H1 (cell line): Measurements from ENCODE around the gene ILF3. TPM values are rescaled to one million over a fixed set of nuclear protein-coding genes. Genes with fewer than 3 reads are reported as not detected.

ENCODE experiments used
- CTCF ChIA-PET: fragments of 300-600 bp; sonication (Branson Sonifier 250); formaldehyde crosslinking; loops from one replicate; lab custom pipeline; 2021; ENCODE audit not compliant: partially characterized antibody; lab: Charles Lee
- POLR2A ChIA-PET: fragments of 300-600 bp; sonication (Branson Sonifier 250); formaldehyde crosslinking; loops from one replicate; lab custom pipeline; 2021; ENCODE audit warnings: inconsistent platforms; ENCODE audit not compliant: partially characterized antibody; lab: Charles Lee
- DNase-seq, 2 experiments: peaks; one replicate each; pipeline versions ENCODE4 v3.0.0 to v3.0.0-alpha.2; 2010 to 2022; ENCODE audit warnings: low spot score in 2 of 2, low read depth in 1 of 2, mixed read lengths in 1 of 2
- FAIRE-seq: peaks from 2 replicates; lab custom pipeline; 2011; peaks lifted over from hg19 to GRCh38; lab: Jason Lieb, UNC
- H2AFZ ChIP-seq: 2 replicates; pipeline ENCODE4 v1.8.1; 2012; ENCODE audit warnings: low read length, inconsistent platforms
- H2AK5ac ChIP-seq: 2 replicates; pipeline ENCODE4 v1.6.1; 2013; ENCODE audit warnings: low read depth, low read length
- H2BK120ac ChIP-seq: replicated peaks from 2 replicates; pipeline ENCODE3; 2013; ENCODE audit warnings: low read depth, low read length, inconsistent platforms
- H2BK12ac ChIP-seq: 2 replicates; pipeline ENCODE4 v1.6.1; 2013; ENCODE audit warnings: low read depth, low read length
- H2BK15ac ChIP-seq: 2 replicates; pipeline ENCODE4 v1.6.1; 2013; ENCODE audit warnings: low read length
- H2BK20ac ChIP-seq: 2 replicates; pipeline ENCODE4 v1.6.1; 2013; ENCODE audit warnings: low read length
- H2BK5ac ChIP-seq: 2 replicates; pipeline ENCODE4 v1.6.1; 2013; ENCODE audit warnings: low read depth, low read length
- H3K14ac ChIP-seq: 2 replicates; pipeline ENCODE4 v1.6.1; 2013; ENCODE audit warnings: inconsistent platforms; ENCODE audit not compliant: insufficient read length
- H3K18ac ChIP-seq: 2 replicates; pipeline ENCODE4 v1.6.1; 2013; ENCODE audit warnings: low read length; ENCODE audit errors: extremely low read depth
- H3K23ac ChIP-seq: 2 replicates; pipeline ENCODE4 v1.6.1; 2013; ENCODE audit warnings: inconsistent platforms; ENCODE audit not compliant: insufficient read length
- H3K23me2 ChIP-seq: 2 replicates; pipeline ENCODE4 v1.6.1; 2013; ENCODE audit warnings: low read depth, low read length
- H3K27ac ChIP-seq: 2 replicates; pipeline ENCODE4 v1.6.1; 2011; ENCODE audit warnings: low read depth, low read length, inconsistent platforms
- H3K27me3 ChIP-seq, 4 experiments: replicated peaks in 1 of 4; 1 replicate in 1 of 4; 2 replicates in 3 of 4; pipeline versions ENCODE4 v1.6.1 to v1.8.1; 2011 to 2013; ENCODE audit warnings: low read length in 3 of 4, mild to moderate bottlenecking in 3 of 4, inconsistent platforms in 2 of 4, mixed read lengths in 2 of 4, moderate library complexity in 1 of 4; ENCODE audit not compliant: control insufficient read depth in 3 of 4, insufficient read depth in 3 of 4; ENCODE audit errors: extremely low read depth in 1 of 4
- H3K36me3 ChIP-seq, 4 experiments: 2 replicates each; pipeline versions ENCODE4 v1.6.1 to v1.8.1; 2011 to 2013; ENCODE audit warnings: mild to moderate bottlenecking in 4 of 4, low read length in 3 of 4, moderate library complexity in 2 of 4, control low read depth in 1 of 4, inconsistent platforms in 1 of 4; ENCODE audit not compliant: insufficient read depth in 4 of 4, control insufficient read depth in 2 of 4
- H3K4ac ChIP-seq: replicated peaks from 2 replicates; pipeline ENCODE3; 2013; ENCODE audit warnings: low read length, low read depth, mixed read lengths, inconsistent platforms; ENCODE audit not compliant: insufficient read length
- H3K4me1 ChIP-seq, 4 experiments: replicated peaks in 1 of 4; 1 replicate in 1 of 4; 2 replicates in 3 of 4; pipeline versions ENCODE4 v1.6.1 to v1.8.1; 2011 to 2013; ENCODE audit warnings: low read length in 3 of 4, inconsistent platforms in 2 of 4, mixed read lengths in 1 of 4; ENCODE audit not compliant: insufficient read depth in 4 of 4, control insufficient read depth in 3 of 4
- H3K4me2 ChIP-seq, 2 experiments: 2 replicates each; pipeline versions ENCODE4 v1.6.1 to v1.8.1; 2011 to 2013; ENCODE audit warnings: low read depth in 2 of 2, low read length in 2 of 2, control low read depth in 1 of 2, inconsistent platforms in 1 of 2, mild to moderate bottlenecking in 1 of 2; ENCODE audit not compliant: insufficient read depth in 1 of 2
- H3K4me3 ChIP-seq, 4 experiments: fragments of 200-600, 300-600 bp in 1 of 4; sonication (generic), shearing (Covaris generic), sonication (Bioruptor Twin) in 1 of 4; 2 replicates each; pipeline versions ENCODE4 v1.5.1 to v1.8.1; 2011 to 2016; ENCODE audit warnings: low read length in 4 of 4, low read depth in 3 of 4, control low read depth in 2 of 4, inconsistent platforms in 2 of 4, mild to moderate bottlenecking in 2 of 4, mixed read lengths in 1 of 4, moderate library complexity in 1 of 4; ENCODE audit not compliant: insufficient read depth in 2 of 4; ENCODE audit errors: extremely low read depth in 1 of 4
- H3K56ac ChIP-seq: replicated peaks from 2 replicates; pipeline ENCODE3; 2013; ENCODE audit warnings: low read depth, mild to moderate bottlenecking, mixed read lengths, low read length, inconsistent platforms; ENCODE audit not compliant: insufficient read length
- H3K79me1 ChIP-seq: 2 replicates; pipeline ENCODE4 v1.6.1; 2013; ENCODE audit warnings: low read depth, low read length, control low read depth
- H3K79me2 ChIP-seq, 2 experiments: 2 replicates each; pipeline versions ENCODE4 v1.6.1 to v1.8.1; 2012 to 2013; ENCODE audit warnings: low read length in 2 of 2, mild to moderate bottlenecking in 2 of 2, inconsistent platforms in 1 of 2; ENCODE audit not compliant: insufficient read depth in 2 of 2, control insufficient read depth in 1 of 2
- H3K9ac ChIP-seq, 4 experiments: replicated peaks in 1 of 4; 1 replicate in 1 of 4; 2 replicates in 3 of 4; pipeline versions ENCODE4 v1.6.1 to v1.8.1; 2011 to 2013; ENCODE audit warnings: low read depth in 3 of 4, low read length in 3 of 4, control low read depth in 2 of 4, mild to moderate bottlenecking in 2 of 4, moderate library complexity in 2 of 4, inconsistent platforms in 1 of 4; ENCODE audit errors: extremely low read depth in 1 of 4
- H3K9me3 ChIP-seq, 2 experiments: 2 replicates each; pipeline versions ENCODE4 v1.6.1 to v1.8.1; 2012 to 2013; ENCODE audit warnings: mild to moderate bottlenecking in 2 of 2, moderate library complexity in 2 of 2, control low read depth in 1 of 2, inconsistent platforms in 1 of 2, low read depth in 1 of 2, low read length in 1 of 2, mixed read lengths in 1 of 2; ENCODE audit not compliant: insufficient read depth in 2 of 2
- H4K20me1 ChIP-seq, 2 experiments: replicated peaks in 1 of 2; 2 replicates each; pipeline versions ENCODE3 to v1.8.1; 2011 to 2013; ENCODE audit warnings: inconsistent platforms in 2 of 2, low read length in 2 of 2, mild to moderate bottlenecking in 1 of 2; ENCODE audit not compliant: insufficient read depth in 2 of 2, control insufficient read depth in 1 of 2
- H4K5ac ChIP-seq: 2 replicates; pipeline ENCODE4 v1.6.1; 2013; ENCODE audit warnings: low read length, low read depth, mixed read lengths, inconsistent platforms; ENCODE audit not compliant: insufficient read length
- H4K8ac ChIP-seq: 2 replicates; pipeline ENCODE4 v1.8.0; 2013; ENCODE audit warnings: mild to moderate bottlenecking, moderate library complexity, low read length, inconsistent platforms; ENCODE audit not compliant: insufficient read depth; ENCODE audit errors: extremely low read depth
- H4K91ac ChIP-seq: replicated peaks from 2 replicates; pipeline ENCODE3; 2013; ENCODE audit warnings: low read length, mixed read lengths, inconsistent platforms; ENCODE audit not compliant: insufficient read length
- CBX5 ChIP-seq: fragments of 300-800, 300-1000 bp; sonication (generic); IDR thresholded peaks from 2 replicates; pipeline ENCODE4 v1.7.1; 2016; ENCODE audit warnings: antibody characterized with exemption, low read length, low read depth
- CHD2 ChIP-seq: IDR thresholded peaks from 2 replicates; pipeline ENCODE4 v1.6.1; 2012; ENCODE audit warnings: low read length, improper control_type of control experiment
- NRF1 ChIP-seq: IDR thresholded peaks from 2 replicates; pipeline ENCODE4 v1.6.1; 2011; ENCODE audit warnings: mild to moderate bottlenecking, low read depth, low read length, improper control_type of control experiment
- RFX5 ChIP-seq: IDR thresholded peaks from 2 replicates; pipeline ENCODE4 v1.6.1; 2011; ENCODE audit warnings: low read depth, low read length, improper control_type of control experiment, borderline replicate concordance
- SP1 ChIP-seq: IDR thresholded peaks from 2 replicates; pipeline ENCODE4 v1.6.1; 2011; ENCODE audit warnings: low read depth, low read length
- SP4 ChIP-seq: IDR thresholded peaks from 2 replicates; pipeline ENCODE4 v1.6.1; 2012; ENCODE audit warnings: low read length, inconsistent platforms
- SUZ12 ChIP-seq: fragments of 200-600 bp; sonication (generic); IDR thresholded peaks from 2 replicates; pipeline ENCODE4 v1.6.1; 2012; ENCODE audit warnings: mild to moderate bottlenecking, inconsistent platforms, low read length, moderate library complexity, mixed read lengths
- WGBS, 2 experiments: shearing (Covaris generic) in 1 of 2; methylation state at CpG; one replicate each; pipeline versions ENCODE4 v1.1.6 to v1.1.7; 2013 to 2015; ENCODE audit warnings: low lambda C conversion rate in 2 of 2, mixed read lengths in 2 of 2, inconsistent platforms in 1 of 2, low coverage in 1 of 2, missing lambda C conversion rate in 1 of 2; ENCODE audit not compliant: insufficient replicate concordance in 2 of 2, insufficient coverage in 1 of 2, insufficient read length in 1 of 2; ENCODE audit errors: extremely low coverage in 1 of 2, missing lambda C conversion rate in 1 of 2; 5-methylcytosine and 5-hydroxymethylcytosine counted together
- polyA plus RNA-seq, 7 experiments: library from polyadenylated mRNA; depleted of rRNA in 3 of 7; stranded (reverse) in 5 of 7; unstranded in 2 of 7; fragments of >200 nt in 5 of 7; fragments of 200-250 nt in 2 of 7; gene quantifications; 1 replicate in 5 of 7; 2 replicates in 1 of 7; 4 replicates in 1 of 7; pipeline versions ENCODE4 v1.2.1 to v1.2.3, GENCODE V29; 2011 to 2013; ENCODE audit warnings: missing spikeins in 2 of 7, mixed read lengths in 2 of 7
- total RNA-seq: library from RNA; stranded (reverse); fragmentation: NEBNext Ultra II Directional; extraction: Animal tissue kit (Norgen Biotek cat#: 25700); gene quantifications from 2 replicates; pipeline ENCODE4 v1.2.1, GENCODE V29; 2021
- TF ChIP-seq, protein P1 (sequence below), 3 experiments: IDR thresholded peaks; 1 replicate in 2 of 3; 2 replicates in 1 of 3; pipeline versions ENCODE4 v1.5.1 to v1.6.1; 2011; ENCODE audit warnings: low read length in 3 of 3, mild to moderate bottlenecking in 3 of 3, inconsistent platforms in 2 of 3, low read depth in 1 of 3, moderate library complexity in 1 of 3; ENCODE audit not compliant: insufficient read depth in 1 of 3; ENCODE audit errors: control extremely low read depth in 1 of 3

ILF3 gene
- total and polyA plus RNA-seq, 2 of the 8 experiments (the other 6 are each of a cell fraction or from before 2014, with no cell fraction given) = 291 to 695 TPM

DNA sequence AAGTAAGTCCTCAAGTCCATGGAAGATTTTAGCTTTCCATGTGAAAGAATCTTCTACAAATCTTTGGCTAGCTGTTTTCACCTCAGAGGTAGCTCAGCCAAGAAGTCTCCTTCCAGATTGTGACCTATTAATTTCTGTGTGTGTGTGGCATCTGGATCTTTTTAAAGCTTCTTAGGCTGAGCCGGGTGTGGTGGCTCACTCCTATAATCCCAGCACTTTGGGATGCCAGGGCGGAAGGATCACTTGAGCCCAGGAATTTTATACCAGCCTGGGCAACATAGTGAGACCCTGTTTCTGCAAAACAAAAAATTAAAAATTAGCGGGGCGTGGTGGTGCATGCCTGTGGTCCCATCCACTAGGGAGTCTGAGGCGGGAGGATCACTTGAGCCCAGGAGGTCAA is 42.2 kb upstream of the ILF3 start:
- Histone ChIP-seq H2BK20ac (no peak overlapping the region), H3K36me3 (no peaks in the 10 kb centered on the region), H3K9me3 (no peaks in the 10 kb centered on the region), H2BK120ac (no peak overlapping the region), H3K18ac (no peak overlapping the region), H3K27me3 (no peaks in the 10 kb centered on the region), H3K79me2 (no peaks in the 10 kb centered on the region), H4K5ac (no peak overlapping the region), H3K4me1 (no peaks in the 10 kb centered on the region), H4K20me1 (peaks cover 0 to 2% of the 10 kb centered on the region in 2 experiments), H3K23ac (no peak overlapping the region), H2AK5ac (no peak overlapping the region), H3K4ac (no peak overlapping the region), H3K4me3 (no peak overlapping the region), H3K56ac (no peak overlapping the region), H3K23me2 (no peaks in the 10 kb centered on the region), H4K8ac (no peak overlapping the region), H3K27ac (no peak overlapping the region), H3K4me2 (no peak overlapping the region), H2BK15ac (no peak overlapping the region), H2AFZ (no peak overlapping the region), H3K14ac (no peak overlapping the region), H4K91ac (no peak overlapping the region), H3K9ac (no peak overlapping the region), H2BK5ac (no peak overlapping the region), H3K79me1 (peaks cover 3% of the 10 kb centered on the region; the same call in 1 of the 2 replicates), H2BK12ac (no peak overlapping the region)
- WGBS, 2 experiments = 83% methylated on average over 5 of the region's 5 CpGs; no CpG with 5 or more reads in 1 of the 2 experiments
- no peak for FAIRE-seq
- DNase-seq = no peak
- ChIA-PET POLR2A (interaction anchor here (1.3 to 2.1 kb wide), 6 partner anchors 9 to 51 kb away, joined by 3 to 15 read pairs (median 6); no protein-coding TSS in a partner anchor), CTCF (interaction anchor here (0.6 to 3.8 kb wide), 8 partner anchors 8 to 179 kb away, joined by 3 to 21 read pairs (median 4); no protein-coding TSS in a partner anchor)
- TF ChIP-seq, protein P1, sequence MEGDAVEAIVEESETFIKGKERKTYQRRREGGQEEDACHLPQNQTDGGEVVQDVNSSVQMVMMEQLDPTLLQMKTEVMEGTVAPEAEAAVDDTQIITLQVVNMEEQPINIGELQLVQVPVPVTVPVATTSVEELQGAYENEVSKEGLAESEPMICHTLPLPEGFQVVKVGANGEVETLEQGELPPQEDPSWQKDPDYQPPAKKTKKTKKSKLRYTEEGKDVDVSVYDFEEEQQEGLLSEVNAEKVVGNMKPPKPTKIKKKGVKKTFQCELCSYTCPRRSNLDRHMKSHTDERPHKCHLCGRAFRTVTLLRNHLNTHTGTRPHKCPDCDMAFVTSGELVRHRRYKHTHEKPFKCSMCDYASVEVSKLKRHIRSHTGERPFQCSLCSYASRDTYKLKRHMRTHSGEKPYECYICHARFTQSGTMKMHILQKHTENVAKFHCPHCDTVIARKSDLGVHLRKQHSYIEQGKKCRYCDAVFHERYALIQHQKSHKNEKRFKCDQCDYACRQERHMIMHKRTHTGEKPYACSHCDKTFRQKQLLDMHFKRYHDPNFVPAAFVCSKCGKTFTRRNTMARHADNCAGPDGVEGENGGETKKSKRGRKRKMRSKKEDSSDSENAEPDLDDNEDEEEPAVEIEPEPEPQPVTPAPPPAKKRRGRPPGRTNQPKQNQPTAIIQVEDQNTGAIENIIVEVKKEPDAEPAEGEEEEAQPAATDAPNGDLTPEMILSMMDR (IDR thresholded peaks at IDR 0.05; ENCODE audit: control extremely low read depth in 1 of 3, insufficient read depth in 1 of 3, low read depth in 1 of 3, low read length in 3 of 3) = no peak
- TF ChIP-seq SP1 (no peak), CBX5 (no peak), SP4 (no peak), NRF1 (no peak), SUZ12 (no peak), CHD2 (no peak), RFX5 (no peak)
